Activated B cell treated with CpG ODN at 0.5 μM for 24 hours (primary cell): ENCODE data around the gene PRPF8. TPM values are rescaled to one million over a fixed set of nuclear protein-coding genes. Genes with fewer than 3 reads are reported as not detected.

Experiments used
- ATAC-seq: fragments of 200-7000 bp; cut with Tn5 transposase; one replicate; pipeline ENCODE4 v1.10.0; 2021; ENCODE audit warnings: low read depth, mild to moderate bottlenecking, moderate library complexity
- CTCF ChIA-PET: fragments of 350-600 bp; sonication (Branson Sonifier 250); formaldehyde crosslinking; loops from one replicate; lab custom pipeline; 2021; ENCODE audit warnings: antibody characterized with exemption; lab: Charles Lee
- POLR2A ChIA-PET: fragments of 350-600 bp; sonication (Branson Sonifier 250); formaldehyde crosslinking; loops from one replicate; lab custom pipeline; 2021; ENCODE audit warnings: antibody characterized with exemption; lab: Charles Lee
- DNase-seq: peaks from one replicate; pipeline ENCODE4 v3.0.0; 2022
- H3K27ac Mint-ChIP-seq: one replicate; pipeline ENCODE4 v1.8.0; 2020; ENCODE audit warnings: mixed read lengths
- H3K27me3 Mint-ChIP-seq: one replicate; pipeline ENCODE4 v1.8.0; 2021; ENCODE audit warnings: mixed read lengths
- H3K36me3 Mint-ChIP-seq: one replicate; pipeline ENCODE4 v1.8.0; 2021; ENCODE audit warnings: low read depth, mixed read lengths
- H3K4me1 Mint-ChIP-seq: one replicate; pipeline ENCODE4 v1.8.0; 2021; ENCODE audit warnings: mixed read lengths
- H3K4me3 Mint-ChIP-seq: one replicate; pipeline ENCODE4 v1.8.0; 2020; ENCODE audit warnings: mild to moderate bottlenecking, mixed read lengths
- H3K9me3 Mint-ChIP-seq: one replicate; pipeline ENCODE4 v1.8.0; 2020; ENCODE audit warnings: mixed read lengths
- CTCF ChIP-seq: fragments of 200-600 bp; IDR thresholded peaks from one replicate; pipeline ENCODE4 v1.8.0; 2022; ENCODE audit warnings: antibody characterized with exemption, mild to moderate bottlenecking
- intact Hi-C: fragments of 100-400 bp; cut with micrococcal nuclease; formaldehyde crosslinking; loops from one replicate; pipeline ENCODE4 v1.15.1; 2024
- total RNA-seq: library from RNA; stranded (reverse); gene quantifications from 2 replicates; pipeline ENCODE4 v1.2.3, GENCODE V29; 2022

PRPF8 gene
- total RNA-seq, 1 donor from 2014 or later = 442 TPM

GRCh38 chr17:1638624-1639300 lies 45.9 kb downstream of the PRPF8 start:
- H3K4me1 Mint-ChIP-seq = no peaks in the 10 kb centered on the region
- ChIA-PET POLR2A (interaction anchor here (1.4 to 1.6 kb wide), 2 partner anchors 10 to 31 kb away, joined by 5 to 6 read pairs; partner anchors contain the start of gene SLC43A2), CTCF (interaction anchor here (0.9 kb wide), 1 partner anchor 10 kb away, joined by 4 read pairs; the partner anchor contains the start of gene RILP)
- DNase-seq (no peak), ATAC-seq (no peak)
- H3K27me3 Mint-ChIP-seq = no peaks in the 10 kb centered on the region
- no peaks in the 10 kb centered on the region for H3K36me3 Mint-ChIP-seq
- no peak overlapping the region for H3K27ac Mint-ChIP-seq
- TF ChIP-seq CTCF = no peak
- H3K4me3 Mint-ChIP-seq = no peak overlapping the region
- intact Hi-C loops = no loop called here
- H3K9me3 Mint-ChIP-seq = no peaks in the 10 kb centered on the region

- Mint-ChIP-seq H3K9me3 (no peaks in the 10 kb centered on the region), H3K36me3 (no peaks in the 10 kb centered on the region), H3K27me3 (no peaks in the 10 kb centered on the region), H3K27ac (no peak overlapping the region), H3K4me3 (no peak overlapping the region), H3K4me1 (no peaks in the 10 kb centered on the region)
- CTCF ChIA-PET = interaction anchor here (0.9 kb wide), 1 partner anchor 11 kb away, joined by 4 read pairs; the partner anchor contains the start of gene RILP
- POLR2A ChIA-PET = interaction anchor here (1.4 to 1.6 kb wide), 2 partner anchors 9 to 31 kb away, joined by 5 to 6 read pairs; partner anchors contain the start of gene SLC43A2
- ATAC-seq (no peak), DNase-seq (no peak)
- no peak for TF ChIP-seq CTCF
- intact Hi-C loops = no loop called here
Observed at GRCh38 chr17:1638171-1638590, 46.5 kb downstream of the PRPF8 start.

- Mint-ChIP-seq H3K9me3 (no peaks in the 10 kb centered on the region), H3K27ac (no peak overlapping the region), H3K4me3 (no peak overlapping the region), H3K27me3 (no peaks in the 10 kb centered on the region), H3K4me1 (peaks cover 2% of the 10 kb centered on the region), H3K36me3 (no peaks in the 10 kb centered on the region)
- DNase-seq = no peak
- CTCF ChIA-PET = interaction anchor here (1.3 kb wide), 1 partner anchor 9 kb away, joined by 3 read pairs; no protein-coding TSS in a partner anchor
- POLR2A ChIA-PET = interaction anchor here (0.6 to 1.6 kb wide), 6 partner anchors 9 to 120 kb away, joined by 3 to 5 read pairs (median 4); partner anchors contain the start of gene INPP5K
- no peak for TF ChIP-seq CTCF
- intact Hi-C loops = no loop called here
- no peak for ATAC-seq
Observed at GRCh38 chr17:1636732-1637285, 47.9 kb downstream of the PRPF8 start.

GRCh38 chr17:1635675-1636465 lies 48.8 kb downstream of the PRPF8 start:
- ATAC-seq = no peak

More at GRCh38 chr17:1635675-1636465, 48.8 kb downstream of the PRPF8 start:
- TF ChIP-seq CTCF = no peak
- DNase-seq = no peak
- H3K27ac Mint-ChIP-seq = no peak overlapping the region
- ChIA-PET CTCF (interaction anchor here (1.3 kb wide), 1 partner anchor 62 kb away, joined by 3 read pairs; no protein-coding TSS in a partner anchor), POLR2A (interaction anchor here (0.6 to 1.6 kb wide), 5 partner anchors 13 to 119 kb away, joined by 3 to 10 read pairs (median 4); partner anchors contain the start of gene INPP5K)
- H3K4me1 Mint-ChIP-seq = peaks cover 12% of the 10 kb centered on the region
- H3K27me3 Mint-ChIP-seq = no peaks in the 10 kb centered on the region
- intact Hi-C loops = no loop called here
- H3K36me3 Mint-ChIP-seq = no peaks in the 10 kb centered on the region
- H3K9me3 Mint-ChIP-seq = no peaks in the 10 kb centered on the region
- no peak overlapping the region for H3K4me3 Mint-ChIP-seq
